HG02938 (cell line): ENCODE measurements around the gene SLC22A13.
"Not testable (repeated sequence)": the region's sequence is repeated elsewhere in the genome, so short reads cannot be mapped to it uniquely, and the experiment has no call there.

Experiments
- ATAC-seq: cut with Tn5 transposase; IDR thresholded peaks from one replicate; pipeline ENCODE4 v1.9.1; 2021; ENCODE audit warnings: mild to moderate bottlenecking, moderate library complexity; ENCODE audit not compliant: unreplicated experiment

The SLC22A13 gene

GRCh38 chr3:38297053-38297452, 31.4 kb downstream of the SLC22A13 start:
- not testable (repeated sequence) for ATAC-seq

- no peak for ATAC-seq
Observed at GRCh38 chr3:38297537-38297936, 31.9 kb downstream of the SLC22A13 start.

GRCh38 chr3:38297947-38298711, 32.5 kb downstream of the SLC22A13 start:
- ATAC-seq, result no peak

- ATAC-seq, result no peak
Observed at GRCh38 chr3:38306941-38307340, 41.3 kb downstream of the SLC22A13 start.

- ATAC-seq, result no peak
Observed at GRCh38 chr3:38307599-38307998, 42.0 kb downstream of the SLC22A13 start.

GRCh38 chr3:38308456-38308855, 42.8 kb downstream of the SLC22A13 start:
- no peak for ATAC-seq

GRCh38 chr3:38311476-38311875, 45.9 kb downstream of the SLC22A13 start:
- ATAC-seq, result no peak

GRCh38 chr3:38311941-38312340, 46.3 kb downstream of the SLC22A13 start:
- ATAC-seq, result no peak

- no peak for ATAC-seq
Observed at GRCh38 chr3:38312356-38312755, 46.7 kb downstream of the SLC22A13 start.

- no peak for ATAC-seq
Observed at GRCh38 chr3:38313263-38313662, 47.7 kb downstream of the SLC22A13 start.

GRCh38 chr3:38313695-38314094, 48.1 kb downstream of the SLC22A13 start:
- no peak for ATAC-seq

- no peak for ATAC-seq
Observed at GRCh38 chr3:38314112-38314763, 48.6 kb downstream of the SLC22A13 start.

GRCh38 chr3:38314764-38315487, 49.3 kb downstream of the SLC22A13 start:
- no peak for ATAC-seq

GRCh38 chr3:38315488-38316230, 50.0 kb downstream of the SLC22A13 start:
- no peak for ATAC-seq

GRCh38 chr3:38316356-38317191, 51.0 kb downstream of the SLC22A13 start:
- no peak for ATAC-seq

GRCh38 chr3:38317192-38317759, 51.7 kb downstream of the SLC22A13 start:
- ATAC-seq, result no peak

- no peak for ATAC-seq
Observed at GRCh38 chr3:38318766-38319671, 53.4 kb downstream of the SLC22A13 start.

GRCh38 chr3:38320638-38321037, 55.0 kb downstream of the SLC22A13 start:
- ATAC-seq, result not testable (repeated sequence)

- no peak for ATAC-seq
Observed at GRCh38 chr3:38323060-38323459, 57.4 kb downstream of the SLC22A13 start.
